PC-3 (cell line): ENCODE data around the gene BTAF1. TPM values are rescaled to one million over a fixed set of nuclear protein-coding genes. Genes with fewer than 3 reads are reported as not detected.

ENCODE experiments used
- ATAC-seq: fragments of 200-7000 bp; cut with Tn5 transposase; 2 replicates; pipeline ENCODE4 v1.9.1; 2020; ENCODE audit warnings: mild to moderate bottlenecking, moderate library complexity
- BruUV-seq: library from RNA; stranded (reverse); fragments of 400-500 nt; replicated peaks from 2 replicates; lab custom pipeline; 2021; lab: Mats Ljungman, UMichigan
- CTCF ChIA-PET: fragments of 300-600 bp; sonication (Branson Sonifier 250); formaldehyde crosslinking; loops from one replicate; lab custom pipeline; 2022; ENCODE audit warnings: antibody characterized with exemption; lab: Charles Lee
- POLR2A ChIA-PET: fragments of 300-600 bp; sonication (Branson Sonifier 250); formaldehyde crosslinking; loops from one replicate; lab custom pipeline; 2022; ENCODE audit warnings: antibody characterized with exemption; ENCODE audit not compliant: unreplicated experiment; lab: Charles Lee
- DNase-seq: peaks from one replicate; pipeline ENCODE4 v3.0.0-alpha.2; 2015
- H2AFZ ChIP-seq: fragments of 300-600 bp; sonication (generic); 2 replicates; pipeline ENCODE4 v1.6.0; 2016; ENCODE audit warnings: antibody characterized with exemption, low read length
- H3F3A ChIP-seq: fragments of 300-600 bp; sonication (generic); one replicate; pipeline ENCODE4 v1.6.0; 2017; ENCODE audit warnings: antibody characterized with exemption, low read length, control low read depth, mild to moderate bottlenecking; ENCODE audit not compliant: unreplicated experiment
- H3K27ac ChIP-seq: fragments of 300-600 bp; sonication (generic); 2 replicates; pipeline ENCODE4 v1.5.1; 2016; ENCODE audit warnings: mild to moderate bottlenecking, low read length
- H3K27me3 ChIP-seq: fragments of 300-600 bp; sonication (generic); 2 replicates; pipeline ENCODE4 v1.6.1; 2016; ENCODE audit warnings: low read length, mixed read lengths
- H3K36me3 ChIP-seq: fragments of 300-600 bp; sonication (generic); 2 replicates; pipeline ENCODE4 v1.6.1; 2016; ENCODE audit warnings: low read depth, mixed run types, low read length, mixed read lengths
- H3K4me1 ChIP-seq: fragments of 300-600 bp; sonication (generic); 2 replicates; pipeline ENCODE4 v1.5.1; 2016; ENCODE audit warnings: low read length; ENCODE audit not compliant: insufficient read depth
- H3K4me2 ChIP-seq: fragments of 300-600 bp; sonication (generic); 2 replicates; pipeline ENCODE4 v1.6.0; 2016; ENCODE audit warnings: low read length
- H3K4me3 ChIP-seq: fragments of 300-600 bp; sonication (generic); 2 replicates; pipeline ENCODE4 v1.5.1; 2016; ENCODE audit warnings: mild to moderate bottlenecking, low read length, mixed read lengths
- H3K79me2 ChIP-seq: fragments of 300-600 bp; sonication (generic); 2 replicates; pipeline ENCODE4 v1.6.1; 2017; ENCODE audit warnings: low read length, mixed read lengths
- H3K9ac ChIP-seq: fragments of 300-600 bp; sonication (generic); 2 replicates; pipeline ENCODE4 v1.6.0; 2016; ENCODE audit warnings: mild to moderate bottlenecking, low read length
- H3K9me2 ChIP-seq: fragments of 300-600 bp; sonication (generic); replicated peaks from 2 replicates; pipeline ENCODE4 v1.6.1; 2016; ENCODE audit warnings: mixed run types, low read length, mixed read lengths
- H3K9me3 ChIP-seq: fragments of 300-600 bp; sonication (generic); 2 replicates; pipeline ENCODE4 v1.6.1; 2016; ENCODE audit warnings: low read length, mixed read lengths
- H4K20me1 ChIP-seq: fragments of 300-600 bp; sonication (generic); 2 replicates; pipeline ENCODE4 v1.6.1; 2016; ENCODE audit warnings: low read length, mixed read lengths
- EZH2 ChIP-seq: fragments of 300-600 bp; sonication (generic); IDR thresholded peaks from one replicate; pipeline ENCODE4 v1.6.1; 2017; ENCODE audit warnings: antibody characterized with exemption, mild to moderate bottlenecking, low read length; ENCODE audit not compliant: unreplicated experiment
- EZH2phosphoT487 ChIP-seq: fragments of 300-600 bp; sonication (generic); IDR thresholded peaks from 2 replicates; pipeline ENCODE4 v1.6.1; 2018; ENCODE audit warnings: mild to moderate bottlenecking, antibody characterized with exemption, low read length, borderline replicate concordance
- intact Hi-C: fragments of 100-400 bp; cut with micrococcal nuclease; formaldehyde crosslinking; loops from 2 replicates; pipeline ENCODE4 v1.9.0; 2023
- total RNA-seq: library from RNA; depleted of rRNA; stranded (reverse); fragments of >200 nt; gene quantifications from 2 replicates; pipeline ENCODE4 v1.2.3, GENCODE V29; 2014
- TF ChIP-seq, protein P1 (sequence below): fragments of 300-600 bp; sonication (generic); conservative IDR thresholded peaks from 2 replicates; pipeline ENCODE4 v1.5.1; 2017; ENCODE audit warnings: antibody characterized with exemption, low read depth, mild to moderate bottlenecking, low read length

The BTAF1 gene
- total RNA-seq, 1 experiment from 2014 or later: 27.6 TPM

DNA sequence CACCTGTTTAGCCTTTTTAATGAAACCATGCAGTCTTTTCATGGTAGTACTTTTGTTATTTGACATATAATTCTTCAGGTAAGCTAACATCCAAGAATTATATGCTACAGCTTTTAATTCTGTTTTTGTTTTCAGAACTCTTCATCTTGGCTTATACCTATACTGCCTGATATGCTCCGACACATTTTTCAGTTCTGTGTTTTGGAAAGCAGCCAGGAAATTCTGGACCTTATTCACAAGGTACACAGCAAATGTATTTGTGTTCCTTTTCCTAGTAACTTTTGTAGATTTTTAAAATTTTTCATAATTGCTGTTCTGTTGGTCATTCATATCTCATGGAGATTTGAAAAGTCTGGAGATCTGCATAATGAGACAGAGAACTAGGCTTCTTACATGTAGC lies 56.7 kb downstream of the BTAF1 start:
- H3K27ac ChIP-seq: no peak overlapping the region
- H3K9ac ChIP-seq: no peak overlapping the region
- H3K9me3 ChIP-seq: no peaks in the 10 kb centered on the region
- CTCF ChIA-PET: no interaction called here
- no peak overlapping the region for H3K4me3 ChIP-seq
- DNase-seq (no peak), ATAC-seq (no peak)
- POLR2A ChIA-PET: no interaction called here
- peaks cover 25% of the 10 kb centered on the region for H3K36me3 ChIP-seq
- no TSS peak for BruUV-seq
- H2AFZ ChIP-seq: no peak overlapping the region
- no peak overlapping the region for H3K4me2 ChIP-seq
- no peaks in the 10 kb centered on the region for H3K9me2 ChIP-seq
- no peaks in the 10 kb centered on the region for H3K27me3 ChIP-seq
- H4K20me1 ChIP-seq: no peaks in the 10 kb centered on the region
- H3F3A ChIP-seq: no peaks in the 10 kb centered on the region
- intact Hi-C loops: no loop called here
- TF ChIP-seq, protein P1, sequence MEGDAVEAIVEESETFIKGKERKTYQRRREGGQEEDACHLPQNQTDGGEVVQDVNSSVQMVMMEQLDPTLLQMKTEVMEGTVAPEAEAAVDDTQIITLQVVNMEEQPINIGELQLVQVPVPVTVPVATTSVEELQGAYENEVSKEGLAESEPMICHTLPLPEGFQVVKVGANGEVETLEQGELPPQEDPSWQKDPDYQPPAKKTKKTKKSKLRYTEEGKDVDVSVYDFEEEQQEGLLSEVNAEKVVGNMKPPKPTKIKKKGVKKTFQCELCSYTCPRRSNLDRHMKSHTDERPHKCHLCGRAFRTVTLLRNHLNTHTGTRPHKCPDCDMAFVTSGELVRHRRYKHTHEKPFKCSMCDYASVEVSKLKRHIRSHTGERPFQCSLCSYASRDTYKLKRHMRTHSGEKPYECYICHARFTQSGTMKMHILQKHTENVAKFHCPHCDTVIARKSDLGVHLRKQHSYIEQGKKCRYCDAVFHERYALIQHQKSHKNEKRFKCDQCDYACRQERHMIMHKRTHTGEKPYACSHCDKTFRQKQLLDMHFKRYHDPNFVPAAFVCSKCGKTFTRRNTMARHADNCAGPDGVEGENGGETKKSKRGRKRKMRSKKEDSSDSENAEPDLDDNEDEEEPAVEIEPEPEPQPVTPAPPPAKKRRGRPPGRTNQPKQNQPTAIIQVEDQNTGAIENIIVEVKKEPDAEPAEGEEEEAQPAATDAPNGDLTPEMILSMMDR: no peak
- TF ChIP-seq EZH2phosphoT487 (no peak), EZH2 (no peak)
- no peaks in the 10 kb centered on the region for H3K79me2 ChIP-seq
- peaks cover 24% of the 10 kb centered on the region for H3K4me1 ChIP-seq

- Histone ChIP-seq H3K27ac (no peak overlapping the region), H3K9me3 (no peaks in the 10 kb centered on the region), H3K79me2 (no peaks in the 10 kb centered on the region), H3K9ac (no peak overlapping the region), H4K20me1 (no peaks in the 10 kb centered on the region), H2AFZ (no peak overlapping the region), H3K4me3 (no peak overlapping the region), H3K4me2 (no peak overlapping the region), H3K36me3 (peaks cover 25% of the 10 kb centered on the region), H3K4me1 (no peaks in the 10 kb centered on the region), H3K27me3 (no peaks in the 10 kb centered on the region), H3K9me2 (no peaks in the 10 kb centered on the region), H3F3A (no peaks in the 10 kb centered on the region)
- POLR2A ChIA-PET: no interaction called here
- CTCF ChIA-PET: interaction anchor here (0.6 kb wide), 1 partner anchor 34 kb away, joined by 3 read pairs; no protein-coding TSS in a partner anchor
- BruUV-seq: no TSS peak
- intact Hi-C loops: no loop called here
- ATAC-seq (no peak), DNase-seq (no peak)
- TF ChIP-seq EZH2phosphoT487: no peak
- TF ChIP-seq, protein P1: no peak
- TF ChIP-seq EZH2: no peak
These were observed 59.8 kb downstream of the BTAF1 start for GRCh38 chr10:91983416-91983815.

GRCh38 chr10:91987397-91988037 lies 63.9 kb downstream of the BTAF1 start:
- Histone ChIP-seq H3K79me2 (no peaks in the 10 kb centered on the region), H3K4me2 (no peak overlapping the region), H3K4me3 (no peak overlapping the region), H3F3A (no peaks in the 10 kb centered on the region), H3K9me2 (no peaks in the 10 kb centered on the region), H3K27ac (no peak overlapping the region), H3K4me1 (no peaks in the 10 kb centered on the region), H3K9ac (no peak overlapping the region), H3K9me3 (no peaks in the 10 kb centered on the region), H3K36me3 (peaks cover 23% of the 10 kb centered on the region), H3K27me3 (no peaks in the 10 kb centered on the region), H4K20me1 (no peaks in the 10 kb centered on the region), H2AFZ (no peak overlapping the region)
- ChIA-PET POLR2A (no interaction called here), CTCF (no interaction called here)
- no peak for DNase-seq
- intact Hi-C loops: no loop called here
- ATAC-seq: no peak
- TF ChIP-seq, protein P1: no peak
- TF ChIP-seq EZH2phosphoT487 (no peak), EZH2 (no peak)
- no TSS peak for BruUV-seq
